Activated T-cell treated with anti-CD3 and anti-CD28 coated beads for 24 hours (primary cell): Measurements from ENCODE around the gene DCD.

ENCODE experiments used
- DNase-seq: peaks from one replicate; pipeline ENCODE4 v3.0.0-alpha.2; 2020; ENCODE audit warnings: low read depth

Gene DCD

GRCh38 chr12:54606556-54606955 lies 41.6 kb downstream of the DCD start:
- DNase-seq, result no peak

DNA sequence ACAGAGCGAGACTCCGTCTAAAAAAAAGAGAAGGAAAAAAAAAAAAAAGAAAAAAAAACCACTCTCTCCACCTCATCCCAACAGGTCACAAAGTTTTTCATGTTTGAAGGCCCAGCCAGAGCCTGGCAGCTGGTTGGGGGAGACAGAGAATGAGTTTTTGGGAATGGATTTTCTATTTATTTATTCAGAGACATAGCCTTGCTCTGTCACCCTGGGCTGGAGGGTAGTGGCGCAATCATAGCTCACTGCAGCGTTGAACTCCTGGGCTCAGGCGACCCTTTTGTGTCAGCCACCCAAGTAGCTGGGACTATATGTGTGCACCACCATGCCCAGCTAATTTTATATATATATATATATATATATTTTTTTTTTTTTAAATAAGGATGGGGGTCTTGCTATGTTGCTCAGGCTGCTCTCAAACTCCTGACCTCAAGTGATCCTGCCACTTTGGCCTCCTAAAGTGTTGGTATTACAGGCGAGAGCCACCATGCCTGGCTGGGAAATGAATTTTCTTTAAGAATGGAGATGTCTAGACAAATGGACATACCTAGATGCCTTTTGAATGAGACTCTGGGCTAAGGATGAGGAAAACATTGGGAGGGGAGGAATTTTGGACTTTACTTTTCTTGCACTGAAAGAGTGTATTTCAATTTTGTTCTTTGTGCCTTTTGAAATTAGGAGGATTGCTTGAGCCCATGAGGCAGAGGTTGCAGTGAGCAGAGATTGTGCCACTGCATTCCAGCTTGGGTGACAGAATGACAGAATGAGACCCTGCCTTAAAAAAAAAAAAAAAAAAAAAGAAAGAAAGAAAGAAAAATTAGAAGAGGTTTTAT lies 42.8 kb downstream of the DCD start:
- no peak for DNase-seq

GRCh38 chr12:54604436-54604835 lies 43.7 kb downstream of the DCD start:
- no peak for DNase-seq

DNA sequence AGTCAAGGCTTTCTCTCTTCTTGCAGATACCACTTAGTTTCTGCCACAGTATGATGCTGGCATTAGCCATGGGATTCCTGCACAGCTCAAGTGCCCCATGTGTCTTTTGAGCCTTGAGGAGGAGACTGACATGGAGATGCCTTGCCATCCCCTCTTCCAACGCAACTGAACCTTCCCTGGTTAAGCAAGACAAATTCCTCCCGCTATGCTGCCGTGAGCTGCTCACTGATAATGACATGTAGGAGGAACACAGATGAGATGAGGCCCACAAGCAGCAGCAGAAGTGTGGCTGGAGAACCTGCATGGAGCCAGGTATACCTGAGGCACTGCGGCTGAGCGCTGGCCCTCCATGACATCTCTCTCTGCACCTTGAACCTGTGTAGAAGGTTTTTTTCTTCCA lies 44.3 kb downstream of the DCD start:
- no peak for DNase-seq

DNA sequence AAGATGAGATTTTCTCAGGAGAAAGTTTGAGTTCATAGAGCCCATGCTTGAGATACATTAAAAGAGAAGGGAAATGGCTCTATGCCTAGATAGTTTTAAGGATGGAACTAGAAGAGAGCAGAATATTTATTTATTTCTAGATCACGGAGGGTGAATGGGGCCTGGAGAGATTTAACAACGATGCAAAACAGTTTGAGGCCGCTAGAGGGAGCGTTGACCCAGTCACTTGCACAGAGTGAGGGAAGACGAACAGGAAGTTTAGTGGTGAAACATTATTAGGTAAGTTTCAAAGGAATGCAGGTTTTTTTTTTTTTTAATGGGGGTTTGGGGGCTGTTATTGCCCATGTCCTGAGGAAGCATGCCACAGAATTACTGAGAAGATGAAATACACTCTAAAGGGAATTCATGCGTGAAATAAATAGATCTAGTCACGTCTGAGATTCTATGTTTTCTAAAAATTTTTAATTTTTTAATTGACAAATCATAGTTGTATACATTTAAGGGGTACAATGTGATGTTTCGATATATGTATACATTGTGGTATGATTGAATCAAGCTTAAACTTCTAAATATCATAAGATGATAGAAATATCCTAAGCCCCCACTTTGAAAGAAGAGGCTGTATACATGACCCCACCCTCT lies 44.9 kb downstream of the DCD start:
- DNase-seq, result peak; percentile 41

DNA sequence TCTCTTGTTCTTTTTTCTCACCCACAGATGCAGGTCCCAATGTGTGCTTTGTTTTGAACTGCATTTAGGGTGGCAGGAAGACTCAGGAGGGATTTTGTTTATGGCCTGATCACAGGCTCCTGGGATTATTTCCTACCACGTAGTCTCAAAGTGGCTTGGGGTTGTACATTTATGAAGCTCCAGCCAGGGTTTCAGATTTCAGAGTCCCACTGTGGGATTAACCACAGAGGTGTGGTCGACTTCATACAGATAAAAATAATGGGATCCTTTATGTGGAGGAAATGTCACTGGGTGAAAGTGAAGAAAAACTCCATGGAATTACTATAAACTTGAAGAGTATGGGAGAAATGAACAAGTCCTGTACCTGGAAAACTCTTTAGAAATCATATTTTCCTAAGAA lies 45.5 kb downstream of the DCD start:
- DNase-seq, result no peak

GRCh38 chr12:54601841-54602240 lies 46.3 kb downstream of the DCD start:
- DNase-seq, result no peak

DNA sequence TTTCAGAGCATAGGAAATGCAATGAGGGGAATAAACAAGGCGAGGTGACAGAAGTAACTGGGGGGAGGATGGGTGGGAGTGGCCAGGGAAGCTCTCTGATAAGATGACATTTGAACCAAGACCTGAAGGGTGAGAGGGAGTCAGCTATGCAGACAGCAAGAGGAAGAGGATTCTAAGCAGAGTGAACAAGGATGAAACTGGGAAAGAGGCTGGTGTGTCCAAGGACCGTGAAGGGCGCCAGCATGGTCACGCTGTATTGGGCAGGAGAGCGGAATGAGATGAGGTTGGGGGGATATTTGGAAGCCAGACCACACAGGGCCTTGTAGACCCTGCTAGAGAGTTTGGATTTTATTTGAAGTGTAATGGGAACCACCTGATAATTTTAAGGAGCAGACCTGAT lies 49.2 kb downstream of the DCD start:
- DNase-seq, result no peak

DNA sequence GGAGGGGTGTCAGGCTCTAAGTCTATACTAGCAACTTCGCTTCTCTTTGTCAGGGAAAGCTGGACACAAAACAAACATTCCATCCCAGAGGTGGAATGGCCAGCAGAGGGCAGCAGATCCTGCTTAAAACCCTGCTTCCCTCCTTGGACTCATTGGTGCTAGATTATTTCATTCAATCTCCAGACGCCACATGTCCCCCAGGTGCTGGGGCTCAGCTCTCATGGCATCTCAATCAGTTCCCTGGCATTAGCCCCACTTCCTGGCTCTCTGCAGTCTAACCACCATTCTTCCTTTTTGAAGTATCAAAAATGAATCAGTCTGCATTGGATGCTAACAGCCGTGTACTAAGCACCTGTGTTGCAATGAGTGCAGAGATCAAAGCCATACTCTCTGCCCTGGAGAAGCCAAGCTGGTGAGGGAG lies 51.6 kb downstream of the DCD start:
- peak; percentile 23 for DNase-seq

DNA sequence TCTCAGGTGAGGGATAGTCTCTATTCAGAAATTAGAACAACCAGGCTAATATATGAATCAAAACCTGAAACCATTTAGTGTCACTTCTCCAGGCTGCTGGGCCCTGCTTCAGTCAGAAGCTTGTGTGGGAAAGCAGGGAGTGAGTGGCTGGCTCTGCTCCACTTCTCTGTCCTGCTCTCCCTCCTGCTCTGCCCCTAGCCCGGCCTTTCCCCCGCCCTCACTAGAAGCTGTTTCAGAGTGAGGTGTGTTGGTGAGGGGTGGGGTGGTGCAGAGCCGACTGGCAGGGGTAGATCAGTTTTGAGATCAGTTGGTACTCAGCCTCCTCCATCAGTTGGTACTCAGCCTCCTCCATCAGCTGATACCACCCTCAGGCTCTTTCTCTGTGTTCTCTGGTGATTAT lies 52.7 kb downstream of the DCD start:
- DNase-seq, result no peak
